Natural killer cell (primary cell): ENCODE results near the gene LARP1. TPM values are rescaled to one million over a fixed set of nuclear protein-coding genes. Genes with fewer than 3 reads are reported as not detected.
A peak's percentile ranks its signal among the peaks of the same experiment; 100 is the strongest.

Experiments used
- ATAC-seq, 3 donors: fragments of 150-1000 bp in 2 of 3; fragments of 200-7000 bp in 1 of 3; cut with Tn5 transposase; 1 replicate in 1 of 3; 2 replicates in 2 of 3; pipeline ENCODE4 v1.10.0; 2021; ENCODE audit warnings: mild to moderate bottlenecking in 2 of 3, moderate library complexity in 2 of 3
- DNase-seq, 2 donors: peaks; one replicate each; pipeline versions ENCODE4 v3.0.0 to v3.0.0-alpha.2; 2013 to 2021; ENCODE audit warnings: mixed read lengths in 1 of 2
- H3K27ac ChIP-seq: one replicate; pipeline ENCODE4 v1.5.1; 2013; ENCODE audit warnings: mild to moderate bottlenecking, low read length
- H3K27me3 ChIP-seq: one replicate; pipeline ENCODE4 v1.6.1; 2013; ENCODE audit warnings: low read length; ENCODE audit not compliant: control insufficient read depth, insufficient read depth
- H3K36me3 ChIP-seq: one replicate; pipeline ENCODE4 v1.6.1; 2013; ENCODE audit warnings: low read length; ENCODE audit not compliant: control insufficient read depth, insufficient read depth
- H3K4me1 ChIP-seq: one replicate; pipeline ENCODE4 v1.6.1; 2013; ENCODE audit warnings: low read length; ENCODE audit not compliant: control insufficient read depth, insufficient read depth
- H3K4me3 ChIP-seq: one replicate; pipeline ENCODE4 v1.5.1; 2013; ENCODE audit warnings: low read length
- H3K9me3 ChIP-seq: one replicate; pipeline ENCODE4 v1.6.1; 2013; ENCODE audit warnings: low read length; ENCODE audit not compliant: control insufficient read depth, insufficient read depth
- H3K27ac Mint-ChIP-seq, 2 donors: one replicate each; pipeline ENCODE4 v1.8.0; 2022; ENCODE audit warnings: mild to moderate bottlenecking in 2 of 2, mixed read lengths in 2 of 2, moderate library complexity in 1 of 2
- H3K27me3 Mint-ChIP-seq, 2 donors: one replicate each; pipeline ENCODE4 v1.8.0; 2022; ENCODE audit warnings: low read depth in 2 of 2, mixed read lengths in 2 of 2
- H3K36me3 Mint-ChIP-seq: one replicate; pipeline ENCODE4 v1.8.0; 2022; ENCODE audit warnings: mixed read lengths
- H3K4me1 Mint-ChIP-seq, 2 donors: one replicate each; pipeline ENCODE4 v1.8.0; 2022; ENCODE audit warnings: mixed read lengths in 2 of 2
- H3K4me3 Mint-ChIP-seq: one replicate; pipeline ENCODE4 v1.8.0; 2022; ENCODE audit warnings: mild to moderate bottlenecking, moderate library complexity, mixed read lengths
- H3K9me3 Mint-ChIP-seq, 2 donors: one replicate each; pipeline ENCODE4 v1.8.0; 2022; ENCODE audit warnings: mixed read lengths in 2 of 2
- WGBS: methylation state at CpG from one replicate; pipeline ENCODE4 v1.1.7; 2013; ENCODE audit warnings: missing lambda C conversion rate; ENCODE audit not compliant: insufficient coverage; 5-methylcytosine and 5-hydroxymethylcytosine counted together
- intact Hi-C: fragments of 100-400 bp; cut with micrococcal nuclease; formaldehyde crosslinking; loops from one replicate; pipeline ENCODE4 v1.14.2; 2022
- total RNA-seq, 4 donors: library from RNA; stranded (reverse); fragments of 120-200 nt in 1 of 4; gene quantifications; one replicate each; pipeline versions ENCODE4 v1.2.3 to v1.2.4, GENCODE V29; 2013 to 2022
- TF ChIP-seq, protein P1 (sequence below): fragments of 200-600 bp; IDR thresholded peaks from one replicate; pipeline ENCODE4 v1.8.0; 2022; ENCODE audit warnings: antibody characterized with exemption

The LARP1 gene
- total RNA-seq, 3 donors from 2014 or later (not counting 1 experiment from before 2014, with no cell fraction given): 103 to 117 (median 112) TPM

GRCh38 chr5:154762700-154763099 is 7.5 kb downstream of the LARP1 start:
- peaks cover 59 to 73% of the 10 kb centered on the region in 2 donors for H3K4me1 Mint-ChIP-seq
- TF ChIP-seq, protein P1, sequence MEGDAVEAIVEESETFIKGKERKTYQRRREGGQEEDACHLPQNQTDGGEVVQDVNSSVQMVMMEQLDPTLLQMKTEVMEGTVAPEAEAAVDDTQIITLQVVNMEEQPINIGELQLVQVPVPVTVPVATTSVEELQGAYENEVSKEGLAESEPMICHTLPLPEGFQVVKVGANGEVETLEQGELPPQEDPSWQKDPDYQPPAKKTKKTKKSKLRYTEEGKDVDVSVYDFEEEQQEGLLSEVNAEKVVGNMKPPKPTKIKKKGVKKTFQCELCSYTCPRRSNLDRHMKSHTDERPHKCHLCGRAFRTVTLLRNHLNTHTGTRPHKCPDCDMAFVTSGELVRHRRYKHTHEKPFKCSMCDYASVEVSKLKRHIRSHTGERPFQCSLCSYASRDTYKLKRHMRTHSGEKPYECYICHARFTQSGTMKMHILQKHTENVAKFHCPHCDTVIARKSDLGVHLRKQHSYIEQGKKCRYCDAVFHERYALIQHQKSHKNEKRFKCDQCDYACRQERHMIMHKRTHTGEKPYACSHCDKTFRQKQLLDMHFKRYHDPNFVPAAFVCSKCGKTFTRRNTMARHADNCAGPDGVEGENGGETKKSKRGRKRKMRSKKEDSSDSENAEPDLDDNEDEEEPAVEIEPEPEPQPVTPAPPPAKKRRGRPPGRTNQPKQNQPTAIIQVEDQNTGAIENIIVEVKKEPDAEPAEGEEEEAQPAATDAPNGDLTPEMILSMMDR: no peak
- H3K9me3 ChIP-seq: no peaks in the 10 kb centered on the region
- no peaks in the 10 kb centered on the region for H3K36me3 Mint-ChIP-seq
- ATAC-seq (no peak), DNase-seq (no peak)
- H3K9me3 Mint-ChIP-seq: no peaks in the 10 kb centered on the region
- H3K27me3 ChIP-seq: no peaks in the 10 kb centered on the region
- H3K4me1 ChIP-seq: peaks cover 39% of the 10 kb centered on the region
- 29% methylated on average over 1 of the region's 1 CpG for WGBS
- no peak overlapping the region for H3K27ac Mint-ChIP-seq
- H3K27me3 Mint-ChIP-seq: no peaks in the 10 kb centered on the region
- H3K27ac ChIP-seq: no peak overlapping the region
- no peak overlapping the region for H3K4me3 Mint-ChIP-seq
- H3K36me3 ChIP-seq: no peaks in the 10 kb centered on the region
- H3K4me3 ChIP-seq: no peak overlapping the region
- intact Hi-C loops: no loop called here

- no peak for DNase-seq
- H3K4me3 ChIP-seq: no peak overlapping the region
- Mint-ChIP-seq H3K4me3 (no peak overlapping the region), H3K36me3 (no peaks in the 10 kb centered on the region), H3K9me3 (no peaks in the 10 kb centered on the region), H3K27me3 (no peaks in the 10 kb centered on the region), H3K4me1 (peaks cover 56 to 71% of the 10 kb centered on the region in 2 donors), H3K27ac (peak overlapping the region in 1 of 2 donors; percentile 4)
- no peak for ATAC-seq
- TF ChIP-seq, protein P1: no peak
- no peaks in the 10 kb centered on the region for H3K9me3 ChIP-seq
- no peaks in the 10 kb centered on the region for H3K27me3 ChIP-seq
- H3K27ac ChIP-seq: no peak overlapping the region
- 90% methylated on average over 3 of the region's 3 CpGs for WGBS
- intact Hi-C loops: no loop called here
- no peaks in the 10 kb centered on the region for H3K36me3 ChIP-seq
- H3K4me1 ChIP-seq: peaks cover 48% of the 10 kb centered on the region
These were observed 9.8 kb downstream of the LARP1 start for GRCh38 chr5:154764967-154765366.

DNA sequence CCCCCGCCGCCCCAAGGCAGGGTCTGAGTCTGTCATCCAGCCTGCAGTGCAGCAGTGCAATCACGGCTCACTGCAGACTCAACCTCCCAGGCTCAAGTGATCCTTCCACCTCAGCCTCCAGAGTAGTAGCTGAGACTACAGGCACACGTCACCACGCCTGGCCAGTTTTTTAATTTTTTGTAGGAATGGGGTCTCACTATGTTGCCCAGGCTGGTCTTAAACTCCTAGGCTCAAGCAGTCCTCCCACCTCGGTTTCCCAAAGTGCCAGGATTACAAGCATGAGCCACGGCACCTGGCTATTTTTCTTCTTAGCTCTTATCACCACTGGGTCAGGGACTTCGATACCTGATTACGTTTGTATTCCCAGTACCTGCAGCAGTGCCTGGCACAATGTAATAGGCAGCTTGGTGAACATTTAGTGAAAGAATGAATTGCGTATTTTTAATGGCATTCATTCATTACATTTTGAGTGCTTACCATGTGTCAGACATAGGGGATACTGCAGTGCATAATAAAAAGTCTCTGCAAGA is 10.3 kb downstream of the LARP1 start:
- Histone ChIP-seq H3K4me3 (no peak overlapping the region), H3K36me3 (no peaks in the 10 kb centered on the region), H3K4me1 (peaks cover 48% of the 10 kb centered on the region), H3K9me3 (no peaks in the 10 kb centered on the region), H3K27ac (no peak overlapping the region), H3K27me3 (no peaks in the 10 kb centered on the region)
- H3K9me3 Mint-ChIP-seq: no peaks in the 10 kb centered on the region
- DNase-seq (no peak), ATAC-seq (no peak)
- peak overlapping the region in 1 of 2 donors; percentile 48 for H3K27ac Mint-ChIP-seq
- peaks cover 58 to 72% of the 10 kb centered on the region in 2 donors for H3K4me1 Mint-ChIP-seq
- intact Hi-C loops: no loop called here
- TF ChIP-seq, protein P1: no peak
- H3K36me3 Mint-ChIP-seq: no peaks in the 10 kb centered on the region
- no peaks in the 10 kb centered on the region for H3K27me3 Mint-ChIP-seq
- 88% methylated on average over 10 of the region's 10 CpGs for WGBS
- H3K4me3 Mint-ChIP-seq: no peak overlapping the region
